ENCODE measurements around the gene ITLN1.

GRCh38 chr1:160874935-160875334 lies 10.0 kb downstream of the ITLN1 start:
- TF ChIP-seq, protein P1, sequence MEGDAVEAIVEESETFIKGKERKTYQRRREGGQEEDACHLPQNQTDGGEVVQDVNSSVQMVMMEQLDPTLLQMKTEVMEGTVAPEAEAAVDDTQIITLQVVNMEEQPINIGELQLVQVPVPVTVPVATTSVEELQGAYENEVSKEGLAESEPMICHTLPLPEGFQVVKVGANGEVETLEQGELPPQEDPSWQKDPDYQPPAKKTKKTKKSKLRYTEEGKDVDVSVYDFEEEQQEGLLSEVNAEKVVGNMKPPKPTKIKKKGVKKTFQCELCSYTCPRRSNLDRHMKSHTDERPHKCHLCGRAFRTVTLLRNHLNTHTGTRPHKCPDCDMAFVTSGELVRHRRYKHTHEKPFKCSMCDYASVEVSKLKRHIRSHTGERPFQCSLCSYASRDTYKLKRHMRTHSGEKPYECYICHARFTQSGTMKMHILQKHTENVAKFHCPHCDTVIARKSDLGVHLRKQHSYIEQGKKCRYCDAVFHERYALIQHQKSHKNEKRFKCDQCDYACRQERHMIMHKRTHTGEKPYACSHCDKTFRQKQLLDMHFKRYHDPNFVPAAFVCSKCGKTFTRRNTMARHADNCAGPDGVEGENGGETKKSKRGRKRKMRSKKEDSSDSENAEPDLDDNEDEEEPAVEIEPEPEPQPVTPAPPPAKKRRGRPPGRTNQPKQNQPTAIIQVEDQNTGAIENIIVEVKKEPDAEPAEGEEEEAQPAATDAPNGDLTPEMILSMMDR (IDR thresholded peaks at IDR 0.05): no peak
- TF ChIP-seq POLR2A (IDR thresholded peaks at IDR 0.05): no peak

Data from uterus (tissue), 2 donors.